ENCODE data around the gene LRMDA. TPM values are rescaled to one million over a fixed set of nuclear protein-coding genes. Genes with fewer than 3 reads are reported as not detected.
A peak's percentile ranks its signal among the peaks of the same experiment; 100 is the strongest.

The LRMDA gene
- total and polyA plus RNA-seq, 2 of the 13 experiments (the other 11 are each of a cell fraction or from before 2014, with no cell fraction given) = 13.4 to 22.0 TPM

- no peak for TF ChIP-seq GTF2F1 (IDR thresholded peaks at IDR 0.05; ENCODE audit: low read length)
- TF ChIP-seq SP2 (CRISPR knock-in tag; IDR thresholded peaks at IDR 0.05) = no peak
- TF ChIP-seq RFXAP (CRISPR knock-in tag; IDR thresholded peaks at IDR 0.05; ENCODE audit: borderline replicate concordance) = peak; percentile 77; the same call in 1 of the 2 replicates
- TF ChIP-seq ZNF17 (CRISPR knock-in tag; IDR thresholded peaks at IDR 0.05) = no peak
- no peak for TF ChIP-seq ZNF484 (CRISPR knock-in tag; IDR thresholded peaks at IDR 0.05; ENCODE audit: borderline replicate concordance, low read depth)
- TF ChIP-seq SIX4 (CRISPR knock-in tag; IDR thresholded peaks at IDR 0.05) = no peak
- TF ChIP-seq, protein P1, sequence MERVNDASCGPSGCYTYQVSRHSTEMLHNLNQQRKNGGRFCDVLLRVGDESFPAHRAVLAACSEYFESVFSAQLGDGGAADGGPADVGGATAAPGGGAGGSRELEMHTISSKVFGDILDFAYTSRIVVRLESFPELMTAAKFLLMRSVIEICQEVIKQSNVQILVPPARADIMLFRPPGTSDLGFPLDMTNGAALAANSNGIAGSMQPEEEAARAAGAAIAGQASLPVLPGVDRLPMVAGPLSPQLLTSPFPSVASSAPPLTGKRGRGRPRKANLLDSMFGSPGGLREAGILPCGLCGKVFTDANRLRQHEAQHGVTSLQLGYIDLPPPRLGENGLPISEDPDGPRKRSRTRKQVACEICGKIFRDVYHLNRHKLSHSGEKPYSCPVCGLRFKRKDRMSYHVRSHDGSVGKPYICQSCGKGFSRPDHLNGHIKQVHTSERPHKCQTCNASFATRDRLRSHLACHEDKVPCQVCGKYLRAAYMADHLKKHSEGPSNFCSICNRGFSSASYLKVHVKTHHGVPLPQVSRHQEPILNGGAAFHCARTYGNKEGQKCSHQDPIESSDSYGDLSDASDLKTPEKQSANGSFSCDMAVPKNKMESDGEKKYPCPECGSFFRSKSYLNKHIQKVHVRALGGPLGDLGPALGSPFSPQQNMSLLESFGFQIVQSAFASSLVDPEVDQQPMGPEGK (CRISPR knock-in tag; IDR thresholded peaks at IDR 0.05) = peak; percentile 91
- no peak for TF ChIP-seq IKZF4 (CRISPR knock-in tag; IDR thresholded peaks at IDR 0.05; ENCODE audit: borderline replicate concordance, low read depth, not compliant biosample characterization)
- TF ChIP-seq ETV5 (CRISPR knock-in tag; IDR thresholded peaks at IDR 0.05; ENCODE audit: borderline replicate concordance) = peak; percentile 80; the same call in 1 of the 2 replicates
- peak; percentile 51; the same call in 1 of the 2 replicates for TF ChIP-seq ZNF136 (CRISPR knock-in tag; IDR thresholded peaks at IDR 0.05; ENCODE audit: low read depth)
- no peak for TF ChIP-seq SP140L (CRISPR knock-in tag; IDR thresholded peaks at IDR 0.05; ENCODE audit: borderline replicate concordance)
- TF ChIP-seq HCFC1 (IDR thresholded peaks at IDR 0.05; ENCODE audit: low read depth, low read length) = no peak
- no peak for TF ChIP-seq ZNF34 (CRISPR knock-in tag; IDR thresholded peaks at IDR 0.05; ENCODE audit: borderline replicate concordance)
- peak; percentile 74 for TF ChIP-seq SOX13 (IDR thresholded peaks at IDR 0.05)
- peak in 1 of 2 experiments; percentile 87; a peak in 2 of 4 replicates for TF ChIP-seq SOX13 (CRISPR knock-in tag; conservative IDR thresholded peaks at IDR 0.05 in 1 of 2, IDR thresholded peaks at IDR 0.05 in 1 of 2)
- no peak for TF ChIP-seq ZNF205 (CRISPR knock-in tag; IDR thresholded peaks at IDR 0.05)
- TF ChIP-seq ZNF430 (CRISPR knock-in tag; IDR thresholded peaks at IDR 0.05) = peak; percentile 90
- TF ChIP-seq ZFP82 (CRISPR knock-in tag; IDR thresholded peaks at IDR 0.05; ENCODE audit: borderline replicate concordance) = peak; percentile 37; the same call in 1 of the 2 replicates
- TF ChIP-seq, protein P2, sequence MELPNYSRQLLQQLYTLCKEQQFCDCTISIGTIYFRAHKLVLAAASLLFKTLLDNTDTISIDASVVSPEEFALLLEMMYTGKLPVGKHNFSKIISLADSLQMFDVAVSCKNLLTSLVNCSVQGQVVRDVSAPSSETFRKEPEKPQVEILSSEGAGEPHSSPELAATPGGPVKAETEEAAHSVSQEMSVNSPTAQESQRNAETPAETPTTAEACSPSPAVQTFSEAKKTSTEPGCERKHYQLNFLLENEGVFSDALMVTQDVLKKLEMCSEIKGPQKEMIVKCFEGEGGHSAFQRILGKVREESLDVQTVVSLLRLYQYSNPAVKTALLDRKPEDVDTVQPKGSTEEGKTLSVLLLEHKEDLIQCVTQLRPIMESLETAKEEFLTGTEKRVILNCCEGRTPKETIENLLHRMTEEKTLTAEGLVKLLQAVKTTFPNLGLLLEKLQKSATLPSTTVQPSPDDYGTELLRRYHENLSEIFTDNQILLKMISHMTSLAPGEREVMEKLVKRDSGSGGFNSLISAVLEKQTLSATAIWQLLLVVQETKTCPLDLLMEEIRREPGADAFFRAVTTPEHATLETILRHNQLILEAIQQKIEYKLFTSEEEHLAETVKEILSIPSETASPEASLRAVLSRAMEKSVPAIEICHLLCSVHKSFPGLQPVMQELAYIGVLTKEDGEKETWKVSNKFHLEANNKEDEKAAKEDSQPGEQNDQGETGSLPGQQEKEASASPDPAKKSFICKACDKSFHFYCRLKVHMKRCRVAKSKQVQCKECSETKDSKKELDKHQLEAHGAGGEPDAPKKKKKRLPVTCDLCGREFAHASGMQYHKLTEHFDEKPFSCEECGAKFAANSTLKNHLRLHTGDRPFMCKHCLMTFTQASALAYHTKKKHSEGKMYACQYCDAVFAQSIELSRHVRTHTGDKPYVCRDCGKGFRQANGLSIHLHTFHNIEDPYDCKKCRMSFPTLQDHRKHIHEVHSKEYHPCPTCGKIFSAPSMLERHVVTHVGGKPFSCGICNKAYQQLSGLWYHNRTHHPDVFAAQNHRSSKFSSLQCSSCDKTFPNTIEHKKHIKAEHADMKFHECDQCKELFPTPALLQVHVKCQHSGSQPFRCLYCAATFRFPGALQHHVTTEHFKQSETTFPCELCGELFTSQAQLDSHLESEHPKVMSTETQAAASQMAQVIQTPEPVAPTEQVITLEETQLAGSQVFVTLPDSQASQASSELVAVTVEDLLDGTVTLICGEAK (IDR thresholded peaks at IDR 0.05) = no peak
- TF ChIP-seq, protein P2 (CRISPR knock-in tag; IDR thresholded peaks at IDR 0.05) = peak; percentile 54; the same call in 1 of the 2 replicates
Observed at GRCh38 chr10:76024460-76025123, 593.2 kb downstream of the LRMDA start (continued).

Measured in HepG2 (cell line).